Panc1 (cell line): ENCODE results near the gene GPBAR1.

Experiments used
- CTCF ChIP-seq: fragments of 450-650 bp; IDR thresholded peaks from 2 replicates; pipeline ENCODE4 v1.5.1; 2017; ENCODE audit warnings: mild to moderate bottlenecking
- POLR2AphosphoS5 ChIP-seq: IDR thresholded peaks from 2 replicates; pipeline ENCODE4 v1.6.1; 2012; ENCODE audit warnings: mild to moderate bottlenecking, low read depth, low read length, moderate library complexity

GRCh38 chr2:218294430-218295022 lies 33.7 kb downstream of the GPBAR1 start:
- TF ChIP-seq POLR2AphosphoS5, result no peak
- TF ChIP-seq CTCF, result no peak
